Measurements from ENCODE around the gene ASIC3. TPM values are rescaled to one million over a fixed set of nuclear protein-coding genes. Genes with fewer than 3 reads are reported as not detected.

The ASIC3 gene
- polyA plus RNA-seq, 2 of the 4 experiments (the other 2 are of a cell fraction) = 4.1 to 9.8 TPM

- TF ChIP-seq TP53 (CRISPR knock-in tag; IDR thresholded peaks at IDR 0.05) (no peak), CEBPB (IDR thresholded peaks at IDR 0.05) (no peak), NR3C1 (IDR thresholded peaks at IDR 0.05) (no peak), BCL3 (IDR thresholded peaks at IDR 0.05) (no peak), HOXB13 (CRISPR knock-in tag; IDR thresholded peaks at IDR 0.05; ENCODE audit: low read depth) (no peak), POLR2AphosphoS2 (conservative IDR thresholded peaks at IDR 0.05; ENCODE audit: low read length) (no peak)
Observed at GRCh38 chr7:150999497-151000230, 48.7 kb upstream of the ASIC3 start.

GRCh38 chr7:151000897-151001495 is 47.3 kb upstream of the ASIC3 start:
- no peak overlapping the region for H3K4me3 ChIP-seq
- no peak overlapping the region for H3K27ac ChIP-seq
- POLR2A ChIA-PET = no interaction called here
- H3K9me3 ChIP-seq = no peaks in the 10 kb centered on the region
- no peak overlapping the region for H3K4me2 ChIP-seq
- H3K4me1 ChIP-seq = 0 out of 3 replicates have a peak, but pooled peaks cover 5% of the 10 kb centered on the region
- 82% methylated on average over 13 of the region's 13 CpGs for WGBS (ENCODE audit: missing lambda C conversion rate)
- CTCF ChIA-PET = interaction anchor here (0.6 to 11.2 kb wide), 7 partner anchors 14 to 110 kb away, joined by 3 to 110 read pairs (median 3); partner anchors contain the start of gene ATG9B
- no peak for TF ChIP-seq BHLHE40 (IDR thresholded peaks at IDR 0.05; ENCODE audit: low read depth, low read length)
- TF ChIP-seq ZC3H11A (IDR thresholded peaks at IDR 0.05) = no peak
- ATAC-seq (no peak), DNase-seq (ENCODE audit: low read depth in 1 of 2, low spot score in 1 of 2) (no peak), FAIRE-seq (no peak)

More at GRCh38 chr7:150999497-151000230, 48.7 kb upstream of the ASIC3 start:
- DNase-seq (ENCODE audit: low read depth in 1 of 2, low spot score in 1 of 2) (no peak), FAIRE-seq (no peak), ATAC-seq (no peak)
- ChIA-PET CTCF (interaction anchor here (1.0 to 11.2 kb wide), 7 partner anchors 8 to 111 kb away, joined by 3 to 110 read pairs (median 3); partner anchors contain the start of gene ATG9B), POLR2A (no interaction called here)
- Histone ChIP-seq H3K27ac (no peak overlapping the region), H3K4me2 (no peak overlapping the region), H3K4me3 (no peak overlapping the region), H3K4me1 (0 out of 3 replicates have a peak, but pooled peaks cover 5% of the 10 kb centered on the region), H3K9me3 (no peaks in the 10 kb centered on the region)
- 85% methylated on average over 4 of the region's 5 CpGs for WGBS (ENCODE audit: missing lambda C conversion rate)

- ATAC-seq = no peak
- Histone ChIP-seq H3K4me1 (0 out of 3 replicates have a peak, but pooled peaks cover 5% of the 10 kb centered on the region), H3K9me3 (no peaks in the 10 kb centered on the region), H3K27ac (no peak overlapping the region), H3K4me3 (no peak overlapping the region), H3K4me2 (no peak overlapping the region)
- 93% methylated on average over 15 of the region's 16 CpGs for WGBS (ENCODE audit: missing lambda C conversion rate)
- FAIRE-seq = no peak
- CTCF ChIA-PET = interaction anchor here (0.7 to 11.2 kb wide), 3 partner anchors 17 to 54 kb away, joined by 3 to 110 read pairs (median 4); partner anchors contain the start of gene ATG9B
- TF ChIP-seq CHD4 (IDR thresholded peaks at IDR 0.05; ENCODE audit: borderline replicate concordance) (no peak), ZSCAN20 (CRISPR knock-in tag; IDR thresholded peaks at IDR 0.05) (no peak), CBX2 (IDR thresholded peaks at IDR 0.05; ENCODE audit: borderline replicate concordance, low read depth) (no peak), HDAC2 (IDR thresholded peaks at IDR 0.05) (no peak), HMGXB4 (CRISPR knock-in tag; IDR thresholded peaks at IDR 0.05; ENCODE audit: borderline replicate concordance) (no peak), EHMT2 (IDR thresholded peaks at IDR 0.05; ENCODE audit: low read depth) (no peak), MAZ (IDR thresholded peaks at IDR 0.05; ENCODE audit: borderline replicate concordance, low read depth, low read length) (no peak), HOXA7 (CRISPR knock-in tag; IDR thresholded peaks at IDR 0.05) (no peak), CEBPB (IDR thresholded peaks at IDR 0.05) (no peak), USF2 (IDR thresholded peaks at IDR 0.05) (no peak), MAX (IDR thresholded peaks at IDR 0.05) (no peak), NFE2L2 (conservative IDR thresholded peaks at IDR 0.05; ENCODE audit: low read length) (no peak), POLR2A (IDR thresholded peaks at IDR 0.05; ENCODE audit: low read length) (no peak), PHF8 (IDR thresholded peaks at IDR 0.05; ENCODE audit: borderline replicate concordance, low read depth) (no peak), ZNF302 (CRISPR knock-in tag; IDR thresholded peaks at IDR 0.05) (no peak), SMC3 (IDR thresholded peaks at IDR 0.05) (no peak), ELK1 (IDR thresholded peaks at IDR 0.05; ENCODE audit: low read depth, low read length) (no peak), ZFP36 (IDR thresholded peaks at IDR 0.05; ENCODE audit: borderline replicate concordance, partially characterized antibody) (no peak)
- POLR2A ChIA-PET = no interaction called here
- no peak for DNase-seq (ENCODE audit: low read depth in 1 of 2, low spot score in 1 of 2)
Observed at GRCh38 chr7:151001546-151001945, 46.8 kb upstream of the ASIC3 start.

Data from A549 (cell line).